Adrenal gland (tissue), 12 donors: ENCODE measurements around the gene SPAG6. TPM values are rescaled to one million over a fixed set of nuclear protein-coding genes. Genes with fewer than 3 reads are reported as not detected.
"Not testable (repeated sequence)": the region's sequence is repeated elsewhere in the genome, so short reads cannot be mapped to it uniquely, and the experiment has no call there.

ENCODE experiments used
- DNase-seq, 7 donors: peaks; one replicate each; pipeline ENCODE4 v3.0.0-alpha.2; 2019 to 2020
- H3K27ac ChIP-seq, 5 donors: fragments of 200-600 bp; sonication (generic) in 4 of 5; 1 replicate in 3 of 5; 2 replicates in 2 of 5; pipeline versions ENCODE4 v1.5.1 to v1.8.0; 2016 to 2020; ENCODE audit warnings: mild to moderate bottlenecking in 1 of 5
- H3K27me3 ChIP-seq: fragments of 200-600 bp; 2 replicates; pipeline ENCODE4 v1.8.0; 2021
- H3K36me3 ChIP-seq, 2 donors: fragments of 200-600 bp; replicated peaks in 1 of 2; 1 replicate in 1 of 2; 2 replicates in 1 of 2; pipeline versions ENCODE4 v1.5.1 to v1.8.0; 2018 to 2022
- H3K4me1 ChIP-seq, 2 donors: fragments of 200-600 bp; replicated peaks in 1 of 2; 1 replicate in 1 of 2; 2 replicates in 1 of 2; pipeline versions ENCODE4 v1.5.1 to v1.8.0; 2018 to 2021
- H3K4me3 ChIP-seq, 4 donors: fragments of 200-600 bp; sonication (generic) in 3 of 4; one replicate each; pipeline ENCODE4 v1.5.1; 2016 to 2018
- H3K9me3 ChIP-seq, 3 donors: fragments of 200-600 bp; sonication (generic) in 1 of 3; replicated peaks in 1 of 3; 1 replicate in 2 of 3; 2 replicates in 1 of 3; pipeline versions ENCODE4 v1.5.1 to v1.8.0; 2016 to 2021
- POLR2A ChIP-seq, 2 donors: fragments of 450-650 bp; IDR thresholded peaks; one replicate each; pipeline ENCODE4 v1.6.1; 2017; ENCODE audit warnings: antibody characterized with exemption in 2 of 2, mild to moderate bottlenecking in 2 of 2, moderate library complexity in 1 of 2
- WGBS, 4 donors: extraction: QIAGEN DNeasy Blood & Tissue Kit in 2 of 4; methylation state at CpG; one replicate each; pipeline versions ENCODE4 v1.1.5 to v1.1.7; 2013 to 2017; 5-methylcytosine and 5-hydroxymethylcytosine counted together
- intact Hi-C, 2 donors: fragments of 100-400 bp; cut with DNase I; formaldehyde crosslinking; loops; one replicate each; pipeline versions ENCODE4 v1.14.1 to v1.15.0; 2022 to 2023
- polyA plus RNA-seq, 3 donors: library from polyadenylated mRNA; stranded (reverse); fragments of 200-250 nt in 2 of 3; fragments of 350-450 nt in 1 of 3; fragmentation: Illumina TruSeq in 1 of 3; extraction: RNeasy Lipid Tissue Mini Kit (QIAGEN cat#74804) in 1 of 3; gene quantifications; one replicate each; pipeline ENCODE4 v1.2.3, GENCODE V29; 2013 to 2014
- total RNA-seq, 9 donors: library from RNA; depleted of rRNA in 4 of 9; stranded (reverse); fragments of >200 nt in 4 of 9; fragments of 120-200 nt in 1 of 9; fragmentation: NEBNext Ultra II Directional in 1 of 9; extraction: Animal tissue kit (Norgen Biotek cat#: 25700) in 1 of 9; gene quantifications; one replicate each; pipeline versions ENCODE4 v1.1.0 to v1.2.4, GENCODE V29; 2013 to 2023
- TF ChIP-seq, protein P1 (sequence below), 6 experiments: fragments of 450-650 bp in 4 of 6; fragments of 200-600 bp in 2 of 6; sonication (generic) in 1 of 6; IDR thresholded peaks; 1 replicate in 5 of 6; 2 replicates in 1 of 6; pipeline versions ENCODE4 v1.5.1 to v1.8.0; 2016 to 2021; ENCODE audit warnings: antibody characterized with exemption in 6 of 6, mild to moderate bottlenecking in 2 of 6, moderate library complexity in 1 of 6
- donor health status: healthy with polysubstance abuse.
- donor health status: Bipolar disorder and iron deficiency.
- donor health status: DM: yes; HTN: yes; CAD: no.
- donor health status: DM: no; HTN: no; CAD: no.
- donor health status: DM: no; HTN: no; CAD: no.
- donor health status: DM: yes; HTN: yes; CAD: no.

SPAG6 gene
- total and polyA plus RNA-seq, 12 donors: 0.07 to 0.46 (median 0.11) TPM; not detected in 9

DNA sequence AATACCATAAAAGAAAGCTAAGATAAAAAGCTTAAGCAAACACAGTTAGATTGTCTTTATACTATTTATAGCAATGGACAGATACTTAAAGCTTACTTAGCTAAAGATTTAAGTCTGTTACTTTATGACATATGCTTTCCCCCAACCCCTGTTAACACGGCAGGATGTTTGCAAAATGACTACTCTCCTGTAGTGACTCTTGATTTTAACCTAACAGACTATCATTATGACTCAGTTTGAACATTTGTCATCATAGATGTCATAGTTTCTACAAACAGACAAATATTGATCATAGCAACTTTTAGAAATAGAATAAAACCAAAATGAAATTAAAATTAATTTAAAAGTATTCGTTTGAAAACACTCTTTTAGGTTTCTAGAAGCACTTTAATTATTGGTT is 36.9 kb upstream of the SPAG6 start:
- Histone ChIP-seq H3K4me1 (no peaks in the 10 kb centered on the region), H3K4me3 (no peak overlapping the region), H3K36me3 (no peaks in the 10 kb centered on the region), H3K27ac (no peak overlapping the region), H3K9me3 (no peaks in the 10 kb centered on the region), H3K27me3 (peaks cover 17% of the 10 kb centered on the region)
- TF ChIP-seq, protein P1, sequence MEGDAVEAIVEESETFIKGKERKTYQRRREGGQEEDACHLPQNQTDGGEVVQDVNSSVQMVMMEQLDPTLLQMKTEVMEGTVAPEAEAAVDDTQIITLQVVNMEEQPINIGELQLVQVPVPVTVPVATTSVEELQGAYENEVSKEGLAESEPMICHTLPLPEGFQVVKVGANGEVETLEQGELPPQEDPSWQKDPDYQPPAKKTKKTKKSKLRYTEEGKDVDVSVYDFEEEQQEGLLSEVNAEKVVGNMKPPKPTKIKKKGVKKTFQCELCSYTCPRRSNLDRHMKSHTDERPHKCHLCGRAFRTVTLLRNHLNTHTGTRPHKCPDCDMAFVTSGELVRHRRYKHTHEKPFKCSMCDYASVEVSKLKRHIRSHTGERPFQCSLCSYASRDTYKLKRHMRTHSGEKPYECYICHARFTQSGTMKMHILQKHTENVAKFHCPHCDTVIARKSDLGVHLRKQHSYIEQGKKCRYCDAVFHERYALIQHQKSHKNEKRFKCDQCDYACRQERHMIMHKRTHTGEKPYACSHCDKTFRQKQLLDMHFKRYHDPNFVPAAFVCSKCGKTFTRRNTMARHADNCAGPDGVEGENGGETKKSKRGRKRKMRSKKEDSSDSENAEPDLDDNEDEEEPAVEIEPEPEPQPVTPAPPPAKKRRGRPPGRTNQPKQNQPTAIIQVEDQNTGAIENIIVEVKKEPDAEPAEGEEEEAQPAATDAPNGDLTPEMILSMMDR (IDR thresholded peaks at IDR 0.05): no peak
- no peak for TF ChIP-seq POLR2A (IDR thresholded peaks at IDR 0.05)
- 67 to 85% (median 82%) methylated on average over 2 of the region's 2 CpGs for WGBS, 4 donors
- intact Hi-C loops: no loop called here
- no peak for DNase-seq

DNA sequence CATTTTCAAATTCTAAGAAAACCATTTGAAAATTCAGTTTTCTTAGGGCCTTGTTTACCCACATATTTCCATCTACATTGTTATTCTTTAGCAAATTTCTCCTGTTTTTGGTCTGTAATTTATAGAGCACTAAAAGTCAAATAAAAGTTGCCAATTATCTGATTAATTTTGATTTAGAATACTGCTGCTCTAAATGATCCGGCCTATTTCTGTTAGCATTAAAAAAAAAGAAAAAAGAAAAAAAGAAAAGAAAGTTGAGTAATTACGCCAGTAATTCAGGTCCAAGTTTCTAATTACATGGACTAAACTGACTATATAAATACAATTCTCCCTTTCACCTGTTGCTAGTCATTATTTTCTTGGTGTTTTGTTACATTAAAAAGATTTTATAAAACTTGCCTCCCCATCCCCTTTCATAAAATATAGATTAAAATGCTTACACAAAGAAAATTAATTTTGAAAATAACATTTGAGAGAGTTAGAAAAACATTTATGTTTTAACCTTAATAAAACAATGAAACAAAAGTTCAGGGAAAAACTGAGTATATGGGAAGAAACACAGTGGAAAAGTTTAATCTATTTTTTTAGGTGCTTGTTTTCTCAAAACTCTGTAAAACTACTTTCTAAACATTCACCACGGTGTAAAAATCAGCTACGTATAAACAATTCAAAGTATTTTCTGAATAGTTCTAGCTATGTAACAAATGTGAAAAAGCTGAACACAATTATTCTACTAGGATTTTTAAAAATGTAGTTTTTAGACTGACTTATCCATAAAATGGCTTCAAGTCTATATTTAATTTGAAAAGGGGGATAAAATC is 35.9 kb upstream of the SPAG6 start:
- Histone ChIP-seq H3K36me3 (no peaks in the 10 kb centered on the region), H3K4me3 (no peak overlapping the region), H3K4me1 (no peaks in the 10 kb centered on the region), H3K9me3 (no peaks in the 10 kb centered on the region), H3K27me3 (peaks cover 17% of the 10 kb centered on the region), H3K27ac (no peak overlapping the region)
- 96 to 97% (median 97%) methylated on average over 4 of the region's 4 CpGs for WGBS, 4 donors
- no peak for TF ChIP-seq POLR2A (IDR thresholded peaks at IDR 0.05)
- TF ChIP-seq, protein P1 (IDR thresholded peaks at IDR 0.05): no peak
- intact Hi-C loops: no loop called here
- DNase-seq: no peak

GRCh38 chr10:22310012-22310411 is 35.3 kb upstream of the SPAG6 start:
- not testable (repeated sequence) for H3K9me3 ChIP-seq, H3K4me3 ChIP-seq, DNase-seq, H3K27ac ChIP-seq, H3K36me3 ChIP-seq, H3K4me1 ChIP-seq
- H3K27me3 ChIP-seq: peaks cover 17% of the 10 kb centered on the region
- intact Hi-C loops: loop anchor here in 1 of 2 donors (10.0 kb wide), 1 partner anchor 305 kb away; the partner anchor contains the start of gene DNAJC1
- 92 to 98% (median 94%) methylated on average over 10 of the region's 10 CpGs for WGBS, 4 donors

DNA sequence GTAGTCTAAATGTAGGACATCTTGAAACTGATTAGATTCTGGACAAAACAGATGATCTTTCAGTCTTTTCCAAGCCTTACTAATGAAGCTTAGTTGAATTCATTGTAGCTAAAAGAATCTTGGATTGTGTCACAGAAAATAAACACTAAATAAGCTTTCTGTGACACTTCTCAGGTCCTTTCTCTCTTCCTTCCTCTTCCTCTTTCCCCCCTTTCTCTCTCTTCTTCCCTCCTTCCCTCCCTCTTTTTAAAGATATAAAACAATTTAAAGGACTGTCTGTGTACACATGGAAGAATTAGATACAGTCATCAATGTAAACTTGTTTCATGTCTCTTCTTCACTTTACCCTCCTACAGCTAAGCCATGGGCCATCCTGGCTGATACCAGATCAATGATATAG is 34.4 kb upstream of the SPAG6 start:
- TF ChIP-seq POLR2A (IDR thresholded peaks at IDR 0.05): no peak
- TF ChIP-seq, protein P1 (IDR thresholded peaks at IDR 0.05): no peak
- no peak for DNase-seq
- no peaks in the 10 kb centered on the region for H3K36me3 ChIP-seq
- no peak overlapping the region for H3K27ac ChIP-seq
- H3K4me1 ChIP-seq: no peaks in the 10 kb centered on the region
- peaks cover 17% of the 10 kb centered on the region for H3K27me3 ChIP-seq
- no peak overlapping the region for H3K4me3 ChIP-seq
- intact Hi-C loops: loop anchor here in 1 of 2 donors (10.0 kb wide), 1 partner anchor 306 kb away; the partner anchor contains the start of gene DNAJC1
- no peaks in the 10 kb centered on the region for H3K9me3 ChIP-seq
